Activated CD4-positive, alpha-beta T cell treated with anti-CD3 and anti-CD28 coated beads, Interleukin-2, amount 50 U/mL, for 48 hours (primary cell): ENCODE data around the gene THUMPD3.

ENCODE experiments used
- DNase-seq, 2 experiments: peaks; one replicate each; pipeline ENCODE4 v3.0.0-alpha.2; 2020

The THUMPD3 gene

GRCh38 chr3:9362731-9363530, at the start of gene THUMPD3:
Gene THUMPD3 (plus strand): TSS chr3:9363054. CDS start chr3:9365069, 2,015 bp downstream.
- DNase-seq, result peak; percentile 93 to 95

- DNase-seq, result no peak
These were observed 48.1 kb upstream of the THUMPD3 start for GRCh38 chr3:9314796-9315195.

- DNase-seq, result no peak
These were observed 45.9 kb upstream of the THUMPD3 start for GRCh38 chr3:9316881-9317361.

GRCh38 chr3:9322780-9323179, 40.1 kb upstream of the THUMPD3 start:
- no peak for DNase-seq

GRCh38 chr3:9324944-9325343, 37.9 kb upstream of the THUMPD3 start:
- DNase-seq, result no peak

- DNase-seq, result no peak
These were observed 35.3 kb upstream of the THUMPD3 start for GRCh38 chr3:9327578-9327977.

- no peak for DNase-seq
These were observed 32.6 kb upstream of the THUMPD3 start for GRCh38 chr3:9330166-9330703.

- no peak for DNase-seq
These were observed 31.7 kb upstream of the THUMPD3 start for GRCh38 chr3:9331171-9331570.

GRCh38 chr3:9332250-9333030, 30.4 kb upstream of the THUMPD3 start:
- DNase-seq, result no peak

GRCh38 chr3:9339761-9340471, 22.9 kb upstream of the THUMPD3 start:
- no peak for DNase-seq

GRCh38 chr3:9340472-9340902, 22.4 kb upstream of the THUMPD3 start:
- no peak for DNase-seq

- DNase-seq, result no peak
These were observed 20.2 kb upstream of the THUMPD3 start for GRCh38 chr3:9342696-9343095.

- DNase-seq, result no peak
These were observed 19.7 kb upstream of the THUMPD3 start for GRCh38 chr3:9343115-9343514.

- DNase-seq, result no peak
These were observed 17.8 kb upstream of the THUMPD3 start for GRCh38 chr3:9345041-9345440.

- no peak for DNase-seq
These were observed 16.7 kb upstream of the THUMPD3 start for GRCh38 chr3:9346141-9346540.

- DNase-seq, result no peak
These were observed 15.8 kb upstream of the THUMPD3 start for GRCh38 chr3:9347081-9347480.

- no peak for DNase-seq
These were observed 15.0 kb upstream of the THUMPD3 start for GRCh38 chr3:9347887-9348286.

- no peak for DNase-seq
These were observed 13.3 kb upstream of the THUMPD3 start for GRCh38 chr3:9349321-9350117.

- DNase-seq, result no peak
These were observed 11.1 kb upstream of the THUMPD3 start for GRCh38 chr3:9351709-9352126.

GRCh38 chr3:9352917-9353752, 9.7 kb upstream of the THUMPD3 start:
- peak; percentile 54 to 65 for DNase-seq
